Fibroblast of lung (primary cell): ENCODE measurements around the gene ZPLD1.

ENCODE experiments used
- EZH2 ChIP-seq: IDR thresholded peaks from 2 replicates; pipeline ENCODE4 v1.5.1; 2012; ENCODE audit warnings: low read length, control low read depth, mild to moderate bottlenecking; ENCODE audit errors: missing control alignments
- TF ChIP-seq, protein P1 (sequence below), 2 donors: IDR thresholded peaks in 1 of 2; conservative IDR thresholded peaks in 1 of 2; 1 replicate in 1 of 2; 2 replicates in 1 of 2; pipeline ENCODE4 v1.5.1; 2011 to 2012; ENCODE audit warnings: low read length in 2 of 2, control low read depth in 1 of 2, inconsistent platforms in 1 of 2, low read depth in 1 of 2, mild to moderate bottlenecking in 1 of 2

GRCh38 chr3:102391491-102391890, 43.3 kb upstream of the ZPLD1 start:
- TF ChIP-seq, protein P1, sequence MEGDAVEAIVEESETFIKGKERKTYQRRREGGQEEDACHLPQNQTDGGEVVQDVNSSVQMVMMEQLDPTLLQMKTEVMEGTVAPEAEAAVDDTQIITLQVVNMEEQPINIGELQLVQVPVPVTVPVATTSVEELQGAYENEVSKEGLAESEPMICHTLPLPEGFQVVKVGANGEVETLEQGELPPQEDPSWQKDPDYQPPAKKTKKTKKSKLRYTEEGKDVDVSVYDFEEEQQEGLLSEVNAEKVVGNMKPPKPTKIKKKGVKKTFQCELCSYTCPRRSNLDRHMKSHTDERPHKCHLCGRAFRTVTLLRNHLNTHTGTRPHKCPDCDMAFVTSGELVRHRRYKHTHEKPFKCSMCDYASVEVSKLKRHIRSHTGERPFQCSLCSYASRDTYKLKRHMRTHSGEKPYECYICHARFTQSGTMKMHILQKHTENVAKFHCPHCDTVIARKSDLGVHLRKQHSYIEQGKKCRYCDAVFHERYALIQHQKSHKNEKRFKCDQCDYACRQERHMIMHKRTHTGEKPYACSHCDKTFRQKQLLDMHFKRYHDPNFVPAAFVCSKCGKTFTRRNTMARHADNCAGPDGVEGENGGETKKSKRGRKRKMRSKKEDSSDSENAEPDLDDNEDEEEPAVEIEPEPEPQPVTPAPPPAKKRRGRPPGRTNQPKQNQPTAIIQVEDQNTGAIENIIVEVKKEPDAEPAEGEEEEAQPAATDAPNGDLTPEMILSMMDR (conservative IDR thresholded peaks at IDR 0.05 in 1 of 2, IDR thresholded peaks at IDR 0.05 in 1 of 2; ENCODE audit: low read depth in 1 of 2, low read length in 2 of 2): no peak
- TF ChIP-seq EZH2: no peak
